ENCODE data around the gene CLN5. TPM values are rescaled to one million over a fixed set of nuclear protein-coding genes. Genes with fewer than 3 reads are reported as not detected.

The CLN5 gene
- total RNA-seq, 1 experiment from 2014 or later = 21.4 TPM

GRCh38 chr13:76992548-76993001 is 694 bp downstream of the CLN5 start:
- intact Hi-C loops (cut with micrococcal nuclease; ENCODE audit: unreplicated experiment) (no loop called here), in situ Hi-C loops (cut with HindIII; ENCODE audit: low pct_unique_long_range_greater_than_20kb, low sequenced_read_pairs) (no loop called here)
- H3K27me3 ChIP-seq (ENCODE audit: control insufficient read depth, insufficient read depth, low read length) = no peaks in the 10 kb centered on the region
- TF ChIP-seq CTCF (IDR thresholded peaks at IDR 0.05) = no peak
- TF ChIP-seq REST (IDR thresholded peaks at IDR 0.05; ENCODE audit: insufficient read depth in 1 of 2, low read depth in 2 of 2, low read length in 1 of 2) = no peak
- no peak for TF ChIP-seq POLR2AphosphoS5 (IDR thresholded peaks at IDR 0.05; ENCODE audit: low read depth, low read length)
- no peak for TF ChIP-seq SIN3A (IDR thresholded peaks at IDR 0.05; ENCODE audit: borderline replicate concordance, insufficient read depth, low read depth, low read length)
- TF ChIP-seq TCF7L2 (IDR thresholded peaks at IDR 0.05; ENCODE audit: low read depth, low read length) = no peak
- DNase-seq (ENCODE audit: low read depth, low spot score) = no peak
- no peaks in the 10 kb centered on the region for H3K9me3 ChIP-seq (ENCODE audit: control insufficient read depth, insufficient read depth, low read depth, low read length)
- POLR2A ChIA-PET = interaction anchor here (0.5 kb wide), 1 partner anchor 453 kb away, joined by 4 read pairs; no protein-coding TSS in a partner anchor
- H3K4me1 ChIP-seq (ENCODE audit: control insufficient read depth, insufficient read depth, low read length) = peaks cover 3% of the 10 kb centered on the region; the same call in 1 of the 2 replicates
- H3K27ac ChIP-seq (ENCODE audit: low read length) = peak overlapping the region; percentile 79
- H3K4me3 ChIP-seq (ENCODE audit: low read depth in 2 of 2, low read length in 2 of 2) = peak overlapping the region; percentile 72 to 84
- TSS peak; percentile 69 for BruUV-seq (replicated peaks)
- H3K36me3 ChIP-seq (ENCODE audit: control insufficient read depth, insufficient read depth, low read length) = peaks cover 2% of the 10 kb centered on the region; the same call in 1 of the 2 replicates
- ATAC-seq = no peak; the same call in 1 of the 2 replicates
- CTCF ChIA-PET = no interaction called here

GRCh38 chr13:76993021-76993420 is 1.1 kb downstream of the CLN5 start:
- Histone ChIP-seq H3K27ac (ENCODE audit: low read length) (peak overlapping the region; percentile 79), H3K4me3 (ENCODE audit: low read depth in 2 of 2, low read length in 2 of 2) (peak overlapping the region; percentile 72 to 84), H3K36me3 (ENCODE audit: control insufficient read depth, insufficient read depth, low read length) (peaks cover 4% of the 10 kb centered on the region), H3K4me1 (ENCODE audit: control insufficient read depth, insufficient read depth, low read length) (peaks cover 3% of the 10 kb centered on the region; the same call in 1 of the 2 replicates), H3K27me3 (ENCODE audit: control insufficient read depth, insufficient read depth, low read length) (no peaks in the 10 kb centered on the region), H3K9me3 (ENCODE audit: control insufficient read depth, insufficient read depth, low read depth, low read length) (no peaks in the 10 kb centered on the region)
- TF ChIP-seq TCF7L2 (IDR thresholded peaks at IDR 0.05; ENCODE audit: low read depth, low read length) (no peak), POLR2AphosphoS5 (IDR thresholded peaks at IDR 0.05; ENCODE audit: low read depth, low read length) (no peak), SIN3A (IDR thresholded peaks at IDR 0.05; ENCODE audit: borderline replicate concordance, insufficient read depth, low read depth, low read length) (no peak), REST (IDR thresholded peaks at IDR 0.05; ENCODE audit: insufficient read depth in 1 of 2, low read depth in 2 of 2, low read length in 1 of 2) (no peak), CTCF (IDR thresholded peaks at IDR 0.05) (no peak)
- in situ Hi-C loops (cut with HindIII; ENCODE audit: low pct_unique_long_range_greater_than_20kb, low sequenced_read_pairs) = no loop called here
- POLR2A ChIA-PET = no interaction called here
- no TSS peak for BruUV-seq (replicated peaks)
- CTCF ChIA-PET = no interaction called here
- intact Hi-C loops (cut with micrococcal nuclease; ENCODE audit: unreplicated experiment) = no loop called here
- no peak for DNase-seq (ENCODE audit: low read depth, low spot score)
- no peak for ATAC-seq
